ENCODE results near the gene REN. TPM values are rescaled to one million over a fixed set of nuclear protein-coding genes. Genes with fewer than 3 reads are reported as not detected.

Gene REN
- total and polyA plus RNA-seq, 9 of the 15 experiments (the other 6 are each of a cell fraction or from before 2014, with no cell fraction given), result 1.7 to 9.9 (median 3.1) TPM

GRCh38 chr1:204171751-204172178 lies 5.6 kb upstream of the REN start:
- no peak for FAIRE-seq
- no peak for TF ChIP-seq KDM4B (IDR thresholded peaks at IDR 0.05; ENCODE audit: borderline replicate concordance in 2 of 2, low read depth in 1 of 2)
- 0 out of 2 replicates have a peak, but pooled peaks have one; percentile 68 for TF ChIP-seq HEY1 (CRISPR knock-in tag; IDR thresholded peaks at IDR 0.05; ENCODE audit: borderline replicate concordance)
- TF ChIP-seq NKRF (IDR thresholded peaks at IDR 0.05; ENCODE audit: borderline replicate concordance), result no peak
- no peak for TF ChIP-seq MEF2D (tag; conservative IDR thresholded peaks at IDR 0.05; ENCODE audit: low read depth)
- peak; percentile 60; the same call in 1 of the 2 replicates for TF ChIP-seq ZNF324 (CRISPR knock-in tag; IDR thresholded peaks at IDR 0.05)
- TF ChIP-seq KAT7 (CRISPR knock-in tag; IDR thresholded peaks at IDR 0.05; ENCODE audit: borderline replicate concordance), result no peak
- TF ChIP-seq TBL1XR1 (IDR thresholded peaks at IDR 0.05; ENCODE audit: low read length in 2 of 2), result no peak
- peak; percentile 69; the same call in 1 of the 2 replicates for TF ChIP-seq SMAD4 (CRISPR knock-in tag; conservative IDR thresholded peaks at IDR 0.05)
- no peak for TF ChIP-seq ZNF140 (CRISPR knock-in tag; IDR thresholded peaks at IDR 0.05)
- no peak for TF ChIP-seq GATAD2A (IDR thresholded peaks at IDR 0.05)
- TF ChIP-seq ZNF311 (CRISPR knock-in tag; IDR thresholded peaks at IDR 0.05), result peak; percentile 96
- TF ChIP-seq TFAP4 (CRISPR knock-in tag; IDR thresholded peaks at IDR 0.05; ENCODE audit: borderline replicate concordance), result no peak
- no peak for TF ChIP-seq ZNF609 (CRISPR knock-in tag; IDR thresholded peaks at IDR 0.05; ENCODE audit: borderline replicate concordance)
- no peak for TF ChIP-seq LCOR (CRISPR knock-in tag; IDR thresholded peaks at IDR 0.05)

More at GRCh38 chr1:204171751-204172178, 5.6 kb upstream of the REN start:
- in situ Hi-C loops (cut with MboI) (loop anchor here (10.0 kb wide), 1 partner anchor 333 kb away; no protein-coding TSS in a partner anchor), intact Hi-C loops (cut with micrococcal nuclease) (no loop called here)
- H3K36me3 ChIP-seq (ENCODE audit: control insufficient read depth, insufficient read depth, low read length), result no peaks in the 10 kb centered on the region
- H3K9me1 ChIP-seq (ENCODE audit: control insufficient read depth, insufficient read depth, low read length), result no peaks in the 10 kb centered on the region
- DNase-seq (ENCODE audit: extremely low read depth in 1 of 4, low spot score in 3 of 4), result no peak
- no peak overlapping the region for H3K9ac ChIP-seq (ENCODE audit: insufficient read depth in 1 of 2, low read depth in 2 of 2, low read length in 2 of 2)
- no peaks in the 10 kb centered on the region for H3K79me2 ChIP-seq (ENCODE audit: control insufficient read depth, insufficient read depth, low read length)
- peaks cover 4 to 5% of the 10 kb centered on the region in 2 experiments; a peak in 4 of 5 replicates for H3K27me3 ChIP-seq (ENCODE audit: control insufficient read depth in 2 of 2, insufficient read depth in 2 of 2, low read length in 2 of 2)
- no peak overlapping the region for H3K4me2 ChIP-seq (ENCODE audit: insufficient read depth, low read length)
- H3K4me1 ChIP-seq (replicated peaks in 1 of 2; ENCODE audit: control insufficient read depth in 2 of 2, insufficient read depth in 2 of 2, low read length in 2 of 2), result peaks cover 4 to 7% of the 10 kb centered on the region in 2 experiments; a peak in 3 of 5 replicates
- ChIA-PET CTCF (ENCODE audit: low intra/inter-chr PET ratio) (interaction anchor here (0.6 kb wide), 1 partner anchor 301 kb away, joined by 3 read pairs; no protein-coding TSS in a partner anchor), POLR2A (no interaction called here)
- H3K9me3 ChIP-seq (replicated peaks; ENCODE audit: control insufficient read depth, insufficient read depth, low read depth, low read length), result 0 out of 2 replicates have a peak, but pooled peaks cover 5% of the 10 kb centered on the region
- H2AFZ ChIP-seq (ENCODE audit: low read depth, low read length), result no peak overlapping the region
- no peak overlapping the region for H3K27ac ChIP-seq (ENCODE audit: extremely low read depth, low read depth, low read length)
- no peak overlapping the region for H3K4me3 ChIP-seq
- BruUV-seq (replicated peaks), result no TSS peak
- no peaks in the 10 kb centered on the region for H4K20me1 ChIP-seq (replicated peaks; ENCODE audit: control insufficient read depth, insufficient read depth, low read length)
- ATAC-seq, result no peak
- 10% methylated on average over 4 of the region's 4 CpGs for WGBS (ENCODE audit: insufficient coverage, low coverage, missing lambda C conversion rate)

Measured in K562 (cell line).